HepG2 (cell line): ENCODE results near the gene HEXIM1. TPM values are rescaled to one million over a fixed set of nuclear protein-coding genes. Genes with fewer than 3 reads are reported as not detected.
A peak's percentile ranks its signal among the peaks of the same experiment; 100 is the strongest.

Experiments
- BHLHE40 ChIP-seq: IDR thresholded peaks from 2 replicates; pipeline ENCODE4 v1.6.1; 2011; ENCODE audit warnings: low read length, improper control_type of control experiment
- JARID2 ChIP-seq: sonication (generic); formaldehyde crosslinking; IDR thresholded peaks from 2 replicates; pipeline ENCODE4 v1.8.1; 2023; ENCODE audit warnings: missing genetic modification reagents, inconsistent platforms; ENCODE audit not compliant: insufficient replicate concordance
- NR2C2 ChIP-seq: sonication (generic); formaldehyde crosslinking; IDR thresholded peaks from 2 replicates; pipeline ENCODE4 v1.4.0; 2020; ENCODE audit warnings: missing genetic modification reagents, mild to moderate bottlenecking, moderate library complexity, borderline replicate concordance
- RFXANK ChIP-seq: IDR thresholded peaks from 2 replicates; pipeline ENCODE4 v1.6.1; 2016
- SP5 ChIP-seq: IDR thresholded peaks from 2 replicates; pipeline ENCODE4 v1.6.1; 2016; ENCODE audit warnings: low read depth, borderline replicate concordance
- TBX3 ChIP-seq: fragments of 450-650 bp; IDR thresholded peaks from 2 replicates; pipeline ENCODE4 v1.6.1; 2017; ENCODE audit warnings: antibody characterized with exemption, mild to moderate bottlenecking, inconsistent platforms, borderline replicate concordance
- TGIF2 ChIP-seq: IDR thresholded peaks from 2 replicates; pipeline ENCODE4 v1.6.1; 2016; ENCODE audit warnings: control low read depth, missing compliant biosample characterization
- XRCC5 ChIP-seq: fragments of 200-400 bp; formaldehyde crosslinking; optimal IDR thresholded peaks from 2 replicates; pipeline ENCODE3; 2017; ENCODE audit warnings: mild to moderate bottlenecking, low read length
- ZBTB7B ChIP-seq: sonication (generic); formaldehyde crosslinking; IDR thresholded peaks from 2 replicates; pipeline ENCODE4 v1.4.0; 2020; ENCODE audit warnings: missing genetic modification reagents
- ZFP36 ChIP-seq: fragments of 150-350 bp; IDR thresholded peaks from 2 replicates; pipeline ENCODE4 v1.6.1; 2018; ENCODE audit warnings: borderline replicate concordance, low read length, low read depth; ENCODE audit not compliant: partially characterized antibody
- ZNF260 ChIP-seq: sonication (generic); formaldehyde crosslinking; IDR thresholded peaks from 2 replicates; pipeline ENCODE4 v1.4.0; 2020; ENCODE audit warnings: missing genetic modification reagents, low read depth, mild to moderate bottlenecking, borderline replicate concordance
- ZNF614 ChIP-seq: IDR thresholded peaks from 2 replicates; pipeline ENCODE4 v1.6.1; 2018; ENCODE audit warnings: missing biosample characterization, missing genetic modification reagents, inconsistent platforms, borderline replicate concordance
- ZNF678 ChIP-seq: sonication (generic); formaldehyde crosslinking; IDR thresholded peaks from 2 replicates; pipeline ENCODE4 v1.4.0; 2020; ENCODE audit warnings: mild to moderate bottlenecking, missing genetic modification reagents
- polyA plus RNA-seq, 8 experiments: library from polyadenylated mRNA; depleted of rRNA in 3 of 8; stranded (reverse) in 7 of 8; unstranded in 1 of 8; fragments of >200 nt; fragmentation: Illumina TruSeq in 4 of 8; extraction: Trizol in 4 of 8; gene quantifications; 2 replicates each; pipeline versions ENCODE4 v1.2.1 to v1.2.3, GENCODE V29; 2011 to 2016; ENCODE audit warnings: low read depth in 4 of 8, missing spikeins in 1 of 8, mixed read lengths in 1 of 8; ENCODE audit not compliant: insufficient read depth in 1 of 8
- total RNA-seq, 5 experiments: library from RNA; depleted of rRNA; stranded (reverse); fragments of >200 nt; fragmentation: Illumina TruSeq; extraction: Trizol; gene quantifications; 2 replicates each; pipeline ENCODE4 v1.2.3, GENCODE V29; 2016; ENCODE audit warnings: low read depth in 1 of 5
- TF ChIP-seq, protein P1 (sequence below), 2 experiments: sonication (generic) in 1 of 2; formaldehyde crosslinking in 1 of 2; IDR thresholded peaks; 2 replicates each; pipeline versions ENCODE4 v1.6.1 to v1.9.0; 2014 to 2022; ENCODE audit warnings: antibody characterized with exemption in 1 of 2, borderline replicate concordance in 1 of 2, inconsistent platforms in 1 of 2, low read depth in 1 of 2, missing genetic modification reagents in 1 of 2
- TF ChIP-seq, protein P2 (sequence below): IDR thresholded peaks from 2 replicates; pipeline ENCODE4 v1.6.1; 2016; ENCODE audit warnings: low read depth, control low read depth
- TF ChIP-seq, protein P3 (sequence below), 2 experiments: sonication (generic) in 1 of 2; formaldehyde crosslinking in 1 of 2; IDR thresholded peaks; 2 replicates each; pipeline versions ENCODE4 v1.5.1 to v1.6.1; 2011 to 2020; ENCODE audit warnings: borderline replicate concordance in 1 of 2, low read depth in 1 of 2, low read length in 1 of 2, mild to moderate bottlenecking in 1 of 2, missing genetic modification reagents in 1 of 2, moderate library complexity in 1 of 2
- TF ChIP-seq, protein P4 (sequence below): sonication (generic); formaldehyde crosslinking; IDR thresholded peaks from 2 replicates; pipeline ENCODE4 v1.8.1; 2023; ENCODE audit warnings: mild to moderate bottlenecking, moderate library complexity, missing genetic modification reagents

The HEXIM1 gene
- total and polyA plus RNA-seq, 2 of the 13 experiments (the other 11 are each of a cell fraction or from before 2014, with no cell fraction given) = 10.5 to 16.6 TPM

DNA sequence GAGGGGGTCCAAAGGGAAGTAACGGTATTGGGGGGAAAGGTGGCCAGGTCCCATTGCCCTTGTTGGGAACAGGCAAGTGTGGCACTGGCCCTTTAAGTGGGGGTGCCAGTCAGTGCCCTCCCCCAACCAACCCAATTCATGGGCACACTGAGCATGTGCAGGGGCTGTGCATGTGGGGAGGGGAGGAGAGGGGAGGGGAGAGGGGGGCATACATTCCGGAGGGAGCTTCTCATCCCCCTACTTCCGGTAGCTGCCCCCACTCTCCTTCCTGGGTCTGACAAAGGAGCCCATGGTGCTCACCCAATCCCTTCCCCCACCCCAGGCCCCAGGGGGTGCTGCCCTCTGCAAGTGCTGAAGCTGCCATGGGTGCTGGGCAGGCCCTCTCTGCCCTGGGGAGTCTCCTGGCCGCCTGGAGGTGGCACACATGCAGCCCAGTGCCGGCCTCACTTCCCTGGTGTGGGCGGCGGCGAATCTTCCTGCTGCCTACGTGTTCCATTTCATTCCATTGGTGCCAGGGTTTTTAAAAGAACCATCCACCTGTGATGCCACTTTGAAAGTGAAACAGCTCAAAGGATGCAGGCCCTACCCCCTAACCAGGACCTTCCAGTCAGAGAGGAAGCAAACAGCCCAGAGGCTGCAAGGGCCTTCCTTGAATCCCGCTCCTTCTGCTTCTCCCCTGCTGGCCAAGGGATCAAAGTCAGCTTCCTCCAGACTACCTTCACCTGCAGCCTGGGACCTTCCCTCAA, 24.4 kb downstream of the HEXIM1 start (continued):
- TF ChIP-seq, protein P1, sequence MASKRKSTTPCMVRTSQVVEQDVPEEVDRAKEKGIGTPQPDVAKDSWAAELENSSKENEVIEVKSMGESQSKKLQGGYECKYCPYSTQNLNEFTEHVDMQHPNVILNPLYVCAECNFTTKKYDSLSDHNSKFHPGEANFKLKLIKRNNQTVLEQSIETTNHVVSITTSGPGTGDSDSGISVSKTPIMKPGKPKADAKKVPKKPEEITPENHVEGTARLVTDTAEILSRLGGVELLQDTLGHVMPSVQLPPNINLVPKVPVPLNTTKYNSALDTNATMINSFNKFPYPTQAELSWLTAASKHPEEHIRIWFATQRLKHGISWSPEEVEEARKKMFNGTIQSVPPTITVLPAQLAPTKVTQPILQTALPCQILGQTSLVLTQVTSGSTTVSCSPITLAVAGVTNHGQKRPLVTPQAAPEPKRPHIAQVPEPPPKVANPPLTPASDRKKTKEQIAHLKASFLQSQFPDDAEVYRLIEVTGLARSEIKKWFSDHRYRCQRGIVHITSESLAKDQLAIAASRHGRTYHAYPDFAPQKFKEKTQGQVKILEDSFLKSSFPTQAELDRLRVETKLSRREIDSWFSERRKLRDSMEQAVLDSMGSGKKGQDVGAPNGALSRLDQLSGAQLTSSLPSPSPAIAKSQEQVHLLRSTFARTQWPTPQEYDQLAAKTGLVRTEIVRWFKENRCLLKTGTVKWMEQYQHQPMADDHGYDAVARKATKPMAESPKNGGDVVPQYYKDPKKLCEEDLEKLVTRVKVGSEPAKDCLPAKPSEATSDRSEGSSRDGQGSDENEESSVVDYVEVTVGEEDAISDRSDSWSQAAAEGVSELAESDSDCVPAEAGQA (IDR thresholded peaks at IDR 0.05; ENCODE audit: low read depth) = peak; percentile 23; the same call in 1 of the 2 replicates
- TF ChIP-seq, protein P1 (CRISPR knock-in tag; IDR thresholded peaks at IDR 0.05; ENCODE audit: borderline replicate concordance) = no peak
- 0 out of 2 replicates have a peak, but pooled peaks have one; percentile 59 for TF ChIP-seq RFXANK (CRISPR knock-in tag)
- peak; percentile 94 for TF ChIP-seq JARID2
- 0 out of 2 replicates have a peak, but pooled peaks have one; percentile 27 for TF ChIP-seq TGIF2 (CRISPR knock-in tag)
- TF ChIP-seq, protein P2, sequence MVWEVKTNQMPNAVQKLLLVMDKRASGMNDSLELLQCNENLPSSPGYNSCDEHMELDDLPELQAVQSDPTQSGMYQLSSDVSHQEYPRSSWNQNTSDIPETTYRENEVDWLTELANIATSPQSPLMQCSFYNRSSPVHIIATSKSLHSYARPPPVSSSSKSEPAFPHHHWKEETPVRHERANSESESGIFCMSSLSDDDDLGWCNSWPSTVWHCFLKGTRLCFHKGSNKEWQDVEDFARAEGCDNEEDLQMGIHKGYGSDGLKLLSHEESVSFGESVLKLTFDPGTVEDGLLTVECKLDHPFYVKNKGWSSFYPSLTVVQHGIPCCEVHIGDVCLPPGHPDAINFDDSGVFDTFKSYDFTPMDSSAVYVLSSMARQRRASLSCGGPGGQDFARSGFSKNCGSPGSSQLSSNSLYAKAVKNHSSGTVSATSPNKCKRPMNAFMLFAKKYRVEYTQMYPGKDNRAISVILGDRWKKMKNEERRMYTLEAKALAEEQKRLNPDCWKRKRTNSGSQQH (CRISPR knock-in tag) = peak; percentile 29; the same call in 1 of the 2 replicates
- no peak for TF ChIP-seq ZNF678
- TF ChIP-seq NR2C2 (CRISPR knock-in tag) = peak; percentile 71
- TF ChIP-seq TBX3 = no peak
- peak; percentile 80; the same call in 1 of the 2 replicates for TF ChIP-seq ZNF614 (CRISPR knock-in tag)
- TF ChIP-seq ZFP36 = no peak
- peak; percentile 26; the same call in 1 of the 2 replicates for TF ChIP-seq SP5 (CRISPR knock-in tag)
- TF ChIP-seq XRCC5 = peak; percentile 56
- TF ChIP-seq ZNF260 = no peak
- peak; percentile 82 for TF ChIP-seq ZBTB7B (CRISPR knock-in tag)
- no peak for TF ChIP-seq BHLHE40
- TF ChIP-seq, protein P3, sequence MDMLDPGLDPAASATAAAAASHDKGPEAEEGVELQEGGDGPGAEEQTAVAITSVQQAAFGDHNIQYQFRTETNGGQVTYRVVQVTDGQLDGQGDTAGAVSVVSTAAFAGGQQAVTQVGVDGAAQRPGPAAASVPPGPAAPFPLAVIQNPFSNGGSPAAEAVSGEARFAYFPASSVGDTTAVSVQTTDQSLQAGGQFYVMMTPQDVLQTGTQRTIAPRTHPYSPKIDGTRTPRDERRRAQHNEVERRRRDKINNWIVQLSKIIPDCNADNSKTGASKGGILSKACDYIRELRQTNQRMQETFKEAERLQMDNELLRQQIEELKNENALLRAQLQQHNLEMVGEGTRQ (IDR thresholded peaks at IDR 0.05; ENCODE audit: low read depth, low read length) = no peak
- TF ChIP-seq, protein P3 (CRISPR knock-in tag; IDR thresholded peaks at IDR 0.05; ENCODE audit: borderline replicate concordance) = no peak
- TF ChIP-seq, protein P4, sequence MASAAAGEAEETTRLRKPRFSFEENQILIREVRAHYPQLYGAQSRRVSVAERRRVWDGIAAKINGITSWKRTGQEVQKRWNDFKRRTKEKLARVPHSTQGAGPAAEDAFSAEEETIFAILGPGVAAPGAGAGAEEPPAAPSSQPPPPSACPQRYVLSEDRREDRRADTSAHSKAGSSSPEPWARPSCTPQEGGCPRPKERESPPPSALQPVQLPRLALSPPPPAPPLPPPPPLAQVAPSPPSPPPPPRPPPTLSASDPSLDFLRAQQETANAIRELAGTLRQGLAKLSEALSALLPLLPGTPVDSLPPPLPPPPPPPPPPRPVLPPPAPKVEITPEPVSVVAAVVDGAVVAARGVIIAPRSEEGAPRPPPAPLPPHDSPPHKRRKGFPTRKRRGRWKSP (CRISPR knock-in tag) = no peak
